ENCODE data around the gene ABLIM3. TPM values are rescaled to one million over a fixed set of nuclear protein-coding genes. Genes with fewer than 3 reads are reported as not detected.

ABLIM3 gene
- total RNA-seq, 1 experiment from 2014 or later, result 111 TPM

GRCh38 chr5:149297340-149298025 is 156.2 kb downstream of the ABLIM3 start:
- Histone ChIP-seq H3K79me2 (ENCODE audit: low read depth) (no peaks in the 10 kb centered on the region), H3K36me3 (ENCODE audit: low read depth) (peaks cover 4% of the 10 kb centered on the region; the same call in 1 of the 2 replicates), H3K4me1 (replicated peaks; ENCODE audit: insufficient read depth) (no peaks in the 10 kb centered on the region), H3F3A (ENCODE audit: insufficient read depth, low read depth) (no peaks in the 10 kb centered on the region), H4K20me1 (ENCODE audit: insufficient read depth) (no peaks in the 10 kb centered on the region), H3K9me3 (ENCODE audit: insufficient read depth, low read depth) (no peaks in the 10 kb centered on the region), H3K27ac (no peak overlapping the region), H3K9me2 (ENCODE audit: insufficient read depth) (no peaks in the 10 kb centered on the region), H3K4me3 (no peak overlapping the region), H3K27me3 (ENCODE audit: insufficient read depth, low read depth) (no peaks in the 10 kb centered on the region), H3K4me2 (no peak overlapping the region), H2AFZ (no peak overlapping the region)
- intact Hi-C loops (cut with micrococcal nuclease; ENCODE audit: unreplicated experiment), result no loop called here
- TF ChIP-seq CTCF (conservative IDR thresholded peaks at IDR 0.05) (no peak), EZH2 (IDR thresholded peaks at IDR 0.05; ENCODE audit: low read depth) (no peak)
- no TSS peak for BruUV-seq (replicated peaks)
- ChIA-PET POLR2A (ENCODE audit: unreplicated experiment) (interaction anchor here (0.7 kb wide), 1 partner anchor 383 kb away, joined by 12 read pairs; no protein-coding TSS in a partner anchor), CTCF (no interaction called here)
- DNase-seq, result no peak

- TF ChIP-seq EZH2 (IDR thresholded peaks at IDR 0.05; ENCODE audit: low read depth) (no peak), CTCF (conservative IDR thresholded peaks at IDR 0.05) (no peak)
- no peak overlapping the region for H2AFZ ChIP-seq
- H3K36me3 ChIP-seq (ENCODE audit: low read depth), result peaks cover 4% of the 10 kb centered on the region; the same call in 1 of the 2 replicates
- DNase-seq, result no peak
- H3K4me3 ChIP-seq, result no peak overlapping the region
- ChIA-PET CTCF (no interaction called here), POLR2A (ENCODE audit: unreplicated experiment) (no interaction called here)
- no peaks in the 10 kb centered on the region for H3K27me3 ChIP-seq (ENCODE audit: insufficient read depth, low read depth)
- no peak overlapping the region for H3K4me2 ChIP-seq
- no peaks in the 10 kb centered on the region for H4K20me1 ChIP-seq (ENCODE audit: insufficient read depth)
- H3F3A ChIP-seq (ENCODE audit: insufficient read depth, low read depth), result no peaks in the 10 kb centered on the region
- no peaks in the 10 kb centered on the region for H3K9me2 ChIP-seq (ENCODE audit: insufficient read depth)
- no peaks in the 10 kb centered on the region for H3K4me1 ChIP-seq (replicated peaks; ENCODE audit: insufficient read depth)
- H3K27ac ChIP-seq, result no peak overlapping the region
- H3K9me3 ChIP-seq (ENCODE audit: insufficient read depth, low read depth), result no peaks in the 10 kb centered on the region
- BruUV-seq (replicated peaks), result no TSS peak
- intact Hi-C loops (cut with micrococcal nuclease; ENCODE audit: unreplicated experiment), result no loop called here
- no peaks in the 10 kb centered on the region for H3K79me2 ChIP-seq (ENCODE audit: low read depth)
Observed at GRCh38 chr5:149298163-149298562, 156.9 kb downstream of the ABLIM3 start.

GRCh38 chr5:149298842-149299404 is 157.6 kb downstream of the ABLIM3 start:
- no peaks in the 10 kb centered on the region for H3K79me2 ChIP-seq (ENCODE audit: low read depth)
- no peaks in the 10 kb centered on the region for H4K20me1 ChIP-seq (ENCODE audit: insufficient read depth)
- no peak for TF ChIP-seq CTCF (conservative IDR thresholded peaks at IDR 0.05)
- no peak for TF ChIP-seq EZH2 (IDR thresholded peaks at IDR 0.05; ENCODE audit: low read depth)
- POLR2A ChIA-PET (ENCODE audit: unreplicated experiment), result interaction anchor here (0.6 kb wide), 1 partner anchor 497 kb away, joined by 3 read pairs; no protein-coding TSS in a partner anchor
- no TSS peak for BruUV-seq (replicated peaks)
- peaks cover 4% of the 10 kb centered on the region; the same call in 1 of the 2 replicates for H3K36me3 ChIP-seq (ENCODE audit: low read depth)
- CTCF ChIA-PET, result no interaction called here
- no peaks in the 10 kb centered on the region for H3K27me3 ChIP-seq (ENCODE audit: insufficient read depth, low read depth)
- no peak overlapping the region for H3K4me2 ChIP-seq
- H3F3A ChIP-seq (ENCODE audit: insufficient read depth, low read depth), result no peaks in the 10 kb centered on the region
- DNase-seq, result no peak
- no peaks in the 10 kb centered on the region for H3K4me1 ChIP-seq (replicated peaks; ENCODE audit: insufficient read depth)
- no peak overlapping the region for H3K27ac ChIP-seq
- H3K9me3 ChIP-seq (ENCODE audit: insufficient read depth, low read depth), result no peaks in the 10 kb centered on the region
- H3K9me2 ChIP-seq (ENCODE audit: insufficient read depth), result no peaks in the 10 kb centered on the region
- H3K4me3 ChIP-seq, result no peak overlapping the region
- intact Hi-C loops (cut with micrococcal nuclease; ENCODE audit: unreplicated experiment), result no loop called here
- H2AFZ ChIP-seq, result no peak overlapping the region
